Measurements from ENCODE around the gene PLCH1. TPM values are rescaled to one million over a fixed set of nuclear protein-coding genes. Genes with fewer than 3 reads are reported as not detected.

The PLCH1 gene
- total and polyA plus RNA-seq, 2 experiments from 2014 or later: 2.7 to 6.2 TPM

GRCh38 chr3:155330370-155330769, 414.5 kb downstream of the PLCH1 start:
- H3K4me1 ChIP-seq (ENCODE audit: low read depth): no peaks in the 10 kb centered on the region
- H3K27ac ChIP-seq: no peak overlapping the region
- H3K36me3 ChIP-seq: no peaks in the 10 kb centered on the region
- no peak overlapping the region for H3K4me3 ChIP-seq
- H3K27me3 ChIP-seq: no peaks in the 10 kb centered on the region
- H3K9me3 ChIP-seq (ENCODE audit: low read depth): no peaks in the 10 kb centered on the region
- no peak for DNase-seq (ENCODE audit: low read depth in 1 of 2, low spot score in 1 of 2)
- TF ChIP-seq CTCF (IDR thresholded peaks at IDR 0.05; ENCODE audit: low read depth, low read length): no peak

GRCh38 chr3:155329513-155330048, 415.3 kb downstream of the PLCH1 start:
- no peak overlapping the region for H3K4me3 ChIP-seq
- no peak for TF ChIP-seq CTCF (IDR thresholded peaks at IDR 0.05; ENCODE audit: low read depth, low read length)

GRCh38 chr3:155327871-155328270, 417.0 kb downstream of the PLCH1 start:
- Histone ChIP-seq H3K27ac (no peak overlapping the region), H3K4me3 (no peak overlapping the region), H3K9me3 (ENCODE audit: low read depth) (no peaks in the 10 kb centered on the region), H3K36me3 (no peaks in the 10 kb centered on the region), H3K4me1 (ENCODE audit: low read depth) (no peaks in the 10 kb centered on the region), H3K27me3 (no peaks in the 10 kb centered on the region)
- no peak for TF ChIP-seq CTCF (IDR thresholded peaks at IDR 0.05; ENCODE audit: low read depth, low read length)
- no peak for DNase-seq (ENCODE audit: low read depth in 1 of 2, low spot score in 1 of 2)

More at GRCh38 chr3:155329513-155330048, 415.3 kb downstream of the PLCH1 start:
- Histone ChIP-seq H3K36me3 (no peaks in the 10 kb centered on the region), H3K27me3 (no peaks in the 10 kb centered on the region), H3K27ac (no peak overlapping the region), H3K9me3 (ENCODE audit: low read depth) (no peaks in the 10 kb centered on the region), H3K4me1 (ENCODE audit: low read depth) (no peaks in the 10 kb centered on the region)
- DNase-seq (ENCODE audit: low read depth in 1 of 2, low spot score in 1 of 2): no peak

- Histone ChIP-seq H3K36me3 (no peaks in the 10 kb centered on the region), H3K9me3 (ENCODE audit: low read depth) (no peaks in the 10 kb centered on the region), H3K4me1 (ENCODE audit: low read depth) (no peaks in the 10 kb centered on the region), H3K27ac (no peak overlapping the region), H3K27me3 (no peaks in the 10 kb centered on the region), H3K4me3 (no peak overlapping the region)
- no peak for DNase-seq (ENCODE audit: low read depth in 1 of 2, low spot score in 1 of 2)
- no peak for TF ChIP-seq CTCF (IDR thresholded peaks at IDR 0.05; ENCODE audit: low read depth, low read length)
Measured at GRCh38 chr3:155327430-155327829, 417.4 kb downstream of the PLCH1 start.

GRCh38 chr3:155326901-155327300, 418.0 kb downstream of the PLCH1 start:
- H3K4me3 ChIP-seq: no peak overlapping the region
- H3K4me1 ChIP-seq (ENCODE audit: low read depth): no peaks in the 10 kb centered on the region
- DNase-seq (ENCODE audit: low read depth in 1 of 2, low spot score in 1 of 2): no peak
- no peaks in the 10 kb centered on the region for H3K36me3 ChIP-seq
- H3K9me3 ChIP-seq (ENCODE audit: low read depth): no peaks in the 10 kb centered on the region
- H3K27ac ChIP-seq: no peak overlapping the region
- no peaks in the 10 kb centered on the region for H3K27me3 ChIP-seq
- no peak for TF ChIP-seq CTCF (IDR thresholded peaks at IDR 0.05; ENCODE audit: low read depth, low read length)
